GM19372 (cell line): ENCODE measurements around the gene SLC33A1.

Source experiments
- ATAC-seq: cut with Tn5 transposase; IDR thresholded peaks from one replicate; pipeline ENCODE4 v1.9.1; 2021; ENCODE audit warnings: mild to moderate bottlenecking, low read depth, moderate library complexity; ENCODE audit not compliant: unreplicated experiment

The SLC33A1 gene

GRCh38 chr3:155804323-155804722 lies 49.9 kb downstream of the SLC33A1 start:
- ATAC-seq, result no peak

DNA sequence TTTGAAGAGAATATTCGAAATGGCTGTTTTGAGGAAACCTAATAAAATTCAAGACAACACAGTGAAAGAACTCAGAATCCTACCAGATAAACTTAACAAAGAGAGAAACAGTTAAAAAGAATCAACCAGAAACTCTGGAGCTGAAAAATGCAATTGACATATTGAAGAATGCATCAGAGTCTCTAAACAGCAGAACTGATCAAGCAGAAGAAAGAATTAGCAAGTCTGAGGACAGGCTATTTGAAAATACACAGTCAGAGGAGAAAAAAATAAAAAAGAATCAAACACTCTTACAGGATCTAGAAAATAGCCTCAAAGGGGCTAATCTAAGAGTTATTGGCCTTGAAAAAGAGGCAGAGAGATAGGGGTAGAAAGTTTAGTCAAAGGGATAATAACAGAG lies 61.7 kb downstream of the SLC33A1 start:
- no peak for ATAC-seq

GRCh38 chr3:155791190-155791589 lies 63.0 kb downstream of the SLC33A1 start:
- no peak for ATAC-seq

- no peak for ATAC-seq
Observed at GRCh38 chr3:155790272-155790925, 63.8 kb downstream of the SLC33A1 start.

- no peak for ATAC-seq
Observed at GRCh38 chr3:155785662-155786295, 68.4 kb downstream of the SLC33A1 start.

DNA sequence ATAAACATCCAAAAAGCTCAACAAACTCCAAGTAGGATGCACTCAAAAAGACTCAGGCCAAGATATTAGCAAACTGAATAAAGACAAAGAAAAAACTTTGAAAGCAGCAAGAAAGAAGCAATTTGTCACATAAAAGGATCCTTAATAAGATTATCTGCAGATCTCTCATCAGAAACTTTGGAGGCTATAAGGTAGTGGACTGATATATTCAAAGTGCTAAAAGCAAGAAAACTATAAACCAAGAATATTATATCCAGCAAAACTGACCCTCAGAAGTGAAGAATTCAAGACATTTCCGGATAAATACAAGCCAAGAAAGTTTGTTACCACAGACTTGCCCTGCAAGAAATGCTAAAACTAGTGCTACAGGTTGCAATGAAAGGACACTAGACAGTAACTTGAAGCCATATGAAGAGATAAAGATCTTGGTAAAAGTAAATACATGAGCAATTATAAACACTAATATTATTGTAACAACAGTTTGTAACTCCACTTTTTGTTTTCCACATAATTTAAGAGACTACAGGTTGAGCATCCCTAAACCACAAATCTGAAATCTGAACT lies 71.8 kb downstream of the SLC33A1 start:
- no peak for ATAC-seq

- ATAC-seq, result no peak
Observed at GRCh38 chr3:155780291-155780690, 73.9 kb downstream of the SLC33A1 start.

DNA sequence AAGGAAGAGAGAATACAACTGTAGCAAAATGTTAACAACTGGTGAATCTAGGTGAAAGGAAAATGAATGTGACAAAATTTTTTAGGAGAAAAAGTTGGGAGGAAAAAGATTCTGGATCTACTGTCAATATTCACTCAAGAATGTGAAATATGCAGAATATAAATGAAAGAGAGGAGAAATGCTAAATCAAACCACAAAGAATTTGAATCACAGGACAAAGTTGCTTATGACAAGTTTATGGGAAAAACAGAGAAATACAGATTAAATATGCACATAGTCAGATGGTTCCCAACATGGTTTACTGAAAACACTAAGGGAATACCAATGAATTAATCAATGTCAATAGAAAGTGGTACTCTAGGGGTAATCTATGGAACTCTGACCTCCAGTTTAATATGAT lies 75.8 kb downstream of the SLC33A1 start:
- no peak for ATAC-seq

- ATAC-seq, result no peak
Observed at GRCh38 chr3:155772801-155773200, 81.4 kb downstream of the SLC33A1 start.

GRCh38 chr3:155771126-155771525 lies 83.1 kb downstream of the SLC33A1 start:
- ATAC-seq, result no peak
